Ecto neural progenitor cell (in vitro differentiated cells): ENCODE measurements around the gene TMEM123.
"Not testable (repeated sequence)": the region's sequence is repeated elsewhere in the genome, so short reads cannot be mapped to it uniquely, and the experiment has no call there.

ENCODE experiments used
- DNase-seq: peaks from one replicate; pipeline ENCODE4 v3.0.0-alpha.2; 2018; ENCODE audit warnings: low spot score

Gene TMEM123

DNA sequence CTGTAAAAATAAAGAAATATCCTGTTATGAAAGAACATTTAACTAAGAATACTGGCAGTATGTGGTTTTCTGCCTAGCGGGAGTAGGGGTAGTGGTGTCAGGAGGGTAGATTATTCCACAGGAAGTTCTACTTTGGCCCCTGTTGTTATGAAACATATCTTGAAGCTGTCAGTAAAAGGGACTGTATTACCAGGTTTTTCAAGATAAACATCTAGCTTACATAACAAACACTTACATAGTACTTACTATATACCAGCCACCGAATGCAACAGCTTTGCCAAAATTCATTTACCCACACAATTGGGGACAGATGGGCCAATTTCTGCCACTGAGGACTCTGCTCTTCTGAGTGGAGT is 3.7 kb downstream of the TMEM123 start:
- no peak for DNase-seq

DNA sequence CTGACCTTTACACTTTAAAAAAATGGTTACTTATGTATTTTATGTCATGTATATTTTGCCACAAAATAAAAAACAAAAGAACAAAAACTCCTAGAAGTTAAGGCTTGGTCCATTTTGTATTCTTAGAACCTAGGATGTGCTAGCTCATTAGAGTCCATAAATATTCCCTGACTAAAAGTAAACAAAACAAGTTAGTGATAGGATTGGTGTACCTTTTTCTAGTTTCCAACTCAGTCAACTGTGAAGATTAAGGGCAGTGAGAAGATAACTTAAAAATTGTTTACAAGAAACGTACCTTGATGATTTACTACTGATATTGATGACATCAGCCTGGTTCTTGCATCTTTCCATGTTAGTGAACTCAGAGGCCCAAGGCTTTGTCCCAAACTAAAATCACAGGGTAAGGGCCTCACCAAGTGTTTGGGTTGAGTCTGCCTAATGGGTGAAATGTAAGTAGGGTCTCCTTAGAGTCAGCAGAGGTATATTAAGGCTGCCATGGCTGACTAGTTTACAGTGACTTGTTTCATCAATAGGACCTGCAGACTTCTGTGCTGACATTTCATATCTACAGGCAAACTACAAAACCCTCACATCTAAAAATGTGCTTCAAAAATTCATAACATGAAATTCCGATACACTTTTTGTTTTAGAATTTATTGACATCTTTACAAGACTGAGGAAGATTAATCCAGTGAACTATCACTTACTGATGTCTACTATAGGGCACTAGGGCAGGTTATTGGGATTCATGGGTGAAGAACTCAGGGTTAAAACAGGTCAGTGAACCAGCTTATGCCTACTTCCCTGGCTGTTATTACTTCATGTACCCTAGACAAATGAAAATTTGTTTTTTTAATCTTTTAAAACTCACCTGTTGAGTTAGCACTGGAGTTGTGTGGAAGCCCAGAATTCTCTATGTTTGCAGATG is 4.4 kb downstream of the TMEM123 start:
- DNase-seq = no peak

DNA sequence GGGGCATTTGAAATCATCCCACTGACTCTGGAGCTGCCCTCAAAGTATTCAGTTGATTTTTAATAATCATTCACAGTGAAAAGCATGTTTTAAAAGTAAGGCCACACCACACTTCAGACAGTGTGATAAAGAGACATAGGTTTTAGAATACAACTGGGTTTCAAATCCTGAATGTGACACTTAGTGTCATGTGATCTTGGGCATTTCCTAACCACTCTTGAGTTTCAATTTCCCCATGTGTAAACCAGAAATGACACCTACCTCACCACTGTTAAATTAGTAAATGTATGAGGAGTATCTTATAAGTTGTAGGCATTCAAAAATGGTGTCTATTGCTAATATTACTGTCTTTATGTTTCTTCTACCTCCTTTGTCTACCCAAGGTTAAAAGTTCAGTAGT is 5.4 kb downstream of the TMEM123 start:
- DNase-seq = no peak

DNA sequence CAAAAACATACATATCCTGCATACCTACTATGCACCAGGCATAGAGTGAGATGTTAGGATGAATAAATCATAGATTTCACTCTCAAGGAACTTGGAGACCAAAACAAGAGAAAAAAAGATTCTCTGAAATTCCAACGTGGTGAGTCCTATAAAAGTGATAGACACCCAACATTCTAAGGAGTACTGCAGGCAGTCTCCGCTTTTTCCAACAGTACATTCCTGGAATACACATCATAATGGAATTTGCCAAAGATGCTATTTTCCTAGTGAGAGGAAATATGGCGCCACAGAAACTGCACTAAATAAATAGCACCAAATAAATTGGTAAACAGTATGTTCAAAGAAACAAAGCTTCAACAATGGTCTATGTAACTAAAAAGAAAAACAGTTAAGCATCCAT is 6.0 kb downstream of the TMEM123 start:
- no peak for DNase-seq

DNA sequence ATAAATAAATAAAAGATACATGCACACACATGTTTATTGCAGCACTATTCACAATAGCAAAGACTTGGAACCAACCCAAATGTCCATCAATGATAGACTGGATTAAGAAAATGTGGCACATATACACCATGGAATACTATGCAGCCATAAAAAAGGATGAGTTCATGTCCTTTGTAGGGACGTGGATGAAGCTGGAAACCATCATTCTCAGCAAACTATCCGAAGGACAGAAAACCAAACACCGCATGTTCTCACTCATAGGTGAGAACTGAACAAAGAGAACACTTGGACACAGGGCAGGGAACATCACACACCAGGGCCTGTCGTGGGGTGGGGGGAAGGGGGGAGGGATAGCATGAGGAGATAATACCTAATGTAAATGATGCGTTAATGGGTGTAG is 7.9 kb downstream of the TMEM123 start:
- DNase-seq = not testable (repeated sequence)

DNA sequence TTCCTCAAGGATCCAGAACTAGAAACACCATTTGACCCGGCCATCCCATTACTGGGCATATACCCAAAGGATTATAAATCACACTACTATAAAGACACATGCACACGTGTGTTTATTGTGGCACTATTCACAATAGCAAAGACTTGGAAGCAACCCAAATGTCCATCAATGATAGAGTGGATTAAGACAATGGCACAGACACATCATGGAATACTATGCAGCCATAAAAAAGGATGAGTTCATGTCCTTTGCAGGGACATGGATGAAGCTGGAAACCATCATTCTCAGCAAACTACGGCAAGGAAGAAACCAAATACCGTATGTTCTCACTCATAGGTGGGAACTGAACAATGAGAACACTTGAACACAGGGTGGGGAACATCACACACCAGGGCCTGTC is 8.4 kb downstream of the TMEM123 start:
- DNase-seq = not testable (repeated sequence)

DNA sequence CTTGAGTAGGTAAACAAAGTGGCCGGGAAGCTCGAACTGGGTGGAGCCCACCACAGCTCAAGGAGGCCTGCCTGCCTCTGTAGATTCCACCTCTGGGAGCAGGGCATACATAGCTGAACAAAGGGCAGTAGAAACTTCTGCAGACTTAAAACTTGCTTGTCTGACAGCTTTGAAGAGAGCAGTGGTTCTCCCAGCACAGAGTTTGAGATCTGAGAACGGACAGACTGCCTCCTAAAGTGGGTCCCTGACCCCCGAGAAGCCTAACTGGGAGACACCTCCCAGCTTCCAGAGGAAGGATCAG is 13.6 kb downstream of the TMEM123 start:
- DNase-seq = not testable (repeated sequence)

DNA sequence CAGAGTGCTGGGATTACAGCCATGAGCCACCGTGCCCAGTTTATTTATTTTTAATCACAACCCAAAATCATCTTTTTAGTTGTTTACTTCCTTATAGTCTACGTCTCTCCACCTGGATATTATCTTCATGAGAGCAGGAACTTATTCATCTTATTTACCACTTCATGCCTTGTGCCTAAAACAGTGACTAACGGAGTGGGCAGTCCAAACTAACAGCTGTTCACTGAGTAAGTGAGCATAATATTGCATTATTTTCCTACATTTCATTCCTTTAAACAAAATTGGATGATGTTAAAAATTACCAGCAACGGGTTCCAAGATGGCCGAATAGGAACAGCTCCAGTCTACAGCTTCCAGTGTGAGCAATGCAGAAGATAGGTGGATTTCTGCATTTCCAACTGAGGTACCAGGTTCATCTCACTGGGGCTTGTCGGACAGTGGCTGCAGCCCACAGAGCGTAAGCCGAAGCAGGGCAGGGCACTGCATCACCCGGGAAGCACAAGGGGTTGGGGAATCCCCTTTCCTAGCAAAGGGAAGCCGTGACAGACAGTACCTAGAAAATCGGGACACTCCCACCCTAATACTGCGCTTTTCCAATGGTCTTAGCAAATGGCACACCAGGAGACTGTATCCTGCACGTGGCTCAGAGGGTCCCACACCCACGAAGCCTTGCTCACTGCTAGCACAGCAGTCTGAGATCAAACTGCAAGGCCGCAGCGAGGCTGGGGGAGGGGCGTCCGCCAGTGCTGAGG is 14.1 kb downstream of the TMEM123 start:
- no peak for DNase-seq

DNA sequence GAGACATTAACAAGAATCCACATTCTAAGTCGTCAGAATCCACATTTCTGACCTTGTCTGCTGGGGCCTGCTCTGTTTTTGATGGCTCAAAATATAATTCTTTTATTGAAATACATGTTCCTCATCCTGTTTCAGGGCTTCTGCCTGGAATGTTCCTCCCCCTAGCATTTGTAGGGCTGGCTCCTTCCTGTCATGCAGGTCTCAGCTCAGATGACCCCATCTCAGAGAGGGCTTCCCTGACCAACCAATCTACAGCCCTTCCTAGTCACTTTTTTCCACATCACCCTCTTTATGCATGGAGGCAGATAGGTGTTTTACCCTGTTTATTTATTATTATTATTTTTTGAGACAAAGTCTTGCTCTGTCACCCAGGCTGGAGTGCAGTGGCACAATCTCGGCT is 14.8 kb downstream of the TMEM123 start:
- no peak for DNase-seq

DNA sequence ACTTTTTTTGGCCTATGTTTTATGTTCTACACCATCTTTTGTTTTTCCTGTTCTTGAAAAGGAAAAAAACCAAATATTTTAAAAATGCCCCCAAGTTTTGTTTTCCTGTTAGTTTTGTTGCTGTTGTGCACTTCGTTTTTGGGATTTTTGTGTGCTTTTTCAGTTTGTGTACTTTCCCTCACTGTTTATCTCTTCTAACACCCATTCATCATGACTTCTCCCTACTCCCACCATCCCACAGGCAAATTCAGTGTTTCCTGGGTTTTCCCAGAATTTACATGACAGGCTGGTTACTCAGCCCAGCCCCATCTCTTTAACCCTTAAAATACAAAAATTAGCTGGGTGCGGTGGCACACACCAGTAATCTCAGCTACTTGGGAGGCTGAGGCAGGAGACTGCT is 15.6 kb downstream of the TMEM123 start:
- no peak for DNase-seq

DNA sequence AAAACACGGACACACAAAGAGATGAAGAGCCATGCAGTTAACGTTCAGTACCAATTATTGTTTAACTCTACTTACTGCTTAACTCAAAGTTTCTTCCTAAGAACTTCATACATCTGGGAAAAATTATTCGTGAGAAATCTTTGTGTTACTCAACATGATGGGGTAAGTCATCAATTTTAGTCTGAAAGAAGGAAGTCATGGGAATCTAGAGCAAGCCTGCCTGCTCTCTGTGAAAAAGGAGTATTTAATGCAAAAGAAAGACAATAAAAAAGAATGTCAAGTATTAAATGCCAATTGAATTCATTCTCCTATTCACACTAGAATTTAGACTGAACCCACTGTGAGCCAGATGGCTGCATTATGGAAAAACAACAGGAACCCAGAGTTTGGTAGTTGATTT is 16.0 kb downstream of the TMEM123 start:
- DNase-seq = no peak

DNA sequence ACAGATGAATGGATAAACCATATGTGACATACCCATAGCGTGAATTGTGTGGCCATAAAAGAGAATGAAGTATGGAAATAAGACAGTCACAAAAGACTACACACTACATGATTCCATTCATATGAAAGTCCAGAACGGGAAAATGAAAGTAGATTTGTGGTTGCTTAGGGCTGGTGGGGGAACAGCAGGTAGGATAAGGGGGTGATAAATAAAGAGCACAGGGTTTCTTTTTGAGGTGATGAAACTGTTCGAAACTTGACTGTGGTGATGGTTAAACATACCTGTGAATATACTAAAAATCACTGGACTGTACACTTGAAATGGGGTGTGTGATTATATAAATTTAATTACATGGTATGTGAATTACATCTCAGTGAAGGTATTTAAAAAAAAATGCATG is 16.9 kb downstream of the TMEM123 start:
- no peak for DNase-seq

DNA sequence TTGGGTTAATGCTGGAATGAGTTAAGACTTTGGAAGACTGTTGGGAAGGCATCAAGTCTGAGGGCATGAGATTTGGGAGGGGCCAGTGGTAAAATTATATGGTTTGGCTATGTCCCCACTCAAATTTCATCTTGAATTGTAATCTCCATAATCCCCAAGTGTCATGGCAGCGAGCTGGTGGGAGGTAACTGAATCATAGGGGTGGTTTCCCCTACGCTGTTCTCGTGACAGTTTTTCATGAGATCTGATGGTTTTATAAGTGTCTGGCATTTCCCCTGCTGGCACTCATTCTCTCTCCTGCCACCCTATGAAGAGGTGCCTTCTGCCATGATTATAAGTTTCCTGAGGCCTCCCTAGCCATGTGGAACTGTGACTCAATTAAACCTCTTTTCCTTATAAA is 19.0 kb downstream of the TMEM123 start:
- not testable (repeated sequence) for DNase-seq

DNA sequence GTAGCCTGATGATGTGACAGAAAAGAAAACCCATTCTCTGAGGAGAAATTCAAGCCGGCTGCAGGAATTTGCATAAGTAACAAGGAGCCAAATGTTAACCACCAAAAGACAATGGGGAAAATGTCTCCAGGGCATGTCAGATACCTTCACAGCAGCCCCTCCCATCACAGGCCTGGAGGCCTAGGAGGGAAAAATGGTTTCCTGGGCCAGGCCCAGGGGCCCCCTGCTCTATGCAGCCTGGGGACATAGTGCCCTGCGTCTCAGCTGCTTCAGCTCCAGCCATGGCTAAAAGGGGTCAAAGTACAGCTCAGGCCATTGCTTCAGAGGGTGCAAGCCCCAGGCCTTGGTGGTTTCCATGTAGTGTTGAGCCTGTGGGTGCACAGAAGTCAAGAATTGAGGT is 20.0 kb downstream of the TMEM123 start:
- not testable (repeated sequence) for DNase-seq

DNA sequence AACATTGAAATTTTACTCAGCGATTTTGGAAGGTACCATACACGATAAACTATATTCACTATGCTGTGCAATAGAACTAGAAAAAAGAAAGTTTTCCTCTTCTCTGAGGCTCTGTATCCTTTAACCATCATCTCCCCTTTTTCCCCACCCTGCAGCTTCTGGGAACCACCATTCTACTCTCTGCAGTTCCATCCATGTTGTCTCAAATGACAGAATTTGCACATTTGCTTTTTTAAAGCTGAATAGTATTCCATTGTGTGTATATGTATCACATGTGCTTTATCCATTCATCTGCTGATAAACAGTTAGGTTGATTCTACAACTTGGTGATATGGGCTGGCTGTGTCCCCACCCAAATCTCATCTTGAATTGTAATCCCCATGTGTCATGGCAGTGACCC is 21.2 kb downstream of the TMEM123 start:
- no peak for DNase-seq

DNA sequence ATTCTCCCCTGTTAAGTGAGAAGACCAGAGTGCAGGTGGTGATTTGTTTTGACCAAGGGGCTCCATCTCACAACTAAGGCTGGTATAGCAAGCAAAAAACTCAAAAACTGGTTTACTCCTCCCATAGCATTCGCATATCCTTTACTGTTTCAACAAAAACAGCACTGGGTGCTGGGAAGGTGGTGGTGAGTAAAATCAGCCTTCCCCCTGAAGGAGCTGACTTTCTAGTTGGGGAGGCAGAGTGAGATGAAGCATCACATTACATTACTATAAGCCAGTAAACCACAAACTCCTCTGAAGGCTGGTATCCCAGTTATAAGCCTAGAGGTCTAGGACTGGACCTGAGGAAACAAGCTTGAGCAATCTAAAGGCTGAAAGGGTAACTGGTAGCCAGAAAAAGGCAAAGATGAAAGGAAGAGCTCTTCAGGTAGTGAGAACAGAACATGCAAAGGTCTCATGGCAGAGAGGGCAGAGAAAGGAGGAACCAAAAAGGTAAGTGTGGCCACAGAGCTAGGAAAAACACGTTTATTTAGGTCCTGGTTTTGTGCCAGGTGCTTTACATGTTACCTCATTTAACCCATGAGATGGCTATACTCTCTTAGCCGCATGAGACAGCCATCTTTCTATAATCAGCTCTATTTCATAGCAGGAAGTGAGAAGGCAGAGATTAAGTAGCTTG is 22.3 kb downstream of the TMEM123 start:
- no peak for DNase-seq

DNA sequence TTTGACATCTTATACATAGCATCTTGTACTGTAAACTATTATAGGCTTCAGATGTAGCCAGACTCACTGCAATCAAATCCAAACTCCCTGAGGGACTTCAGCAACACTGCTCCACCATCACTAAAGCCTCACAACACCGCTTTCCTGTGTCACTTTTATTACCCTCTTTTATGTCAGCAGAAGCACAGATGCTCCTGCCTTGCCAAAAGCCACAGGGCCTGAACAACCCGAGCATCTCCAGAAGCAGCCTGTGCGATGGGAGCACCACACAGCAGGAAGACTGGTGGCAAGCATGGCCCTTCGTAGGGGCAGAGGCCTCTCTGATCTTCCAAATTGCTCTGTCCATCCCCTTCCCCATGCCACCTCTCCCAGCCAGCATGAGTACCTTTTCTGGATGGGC is 22.9 kb downstream of the TMEM123 start:
- no peak for DNase-seq

DNA sequence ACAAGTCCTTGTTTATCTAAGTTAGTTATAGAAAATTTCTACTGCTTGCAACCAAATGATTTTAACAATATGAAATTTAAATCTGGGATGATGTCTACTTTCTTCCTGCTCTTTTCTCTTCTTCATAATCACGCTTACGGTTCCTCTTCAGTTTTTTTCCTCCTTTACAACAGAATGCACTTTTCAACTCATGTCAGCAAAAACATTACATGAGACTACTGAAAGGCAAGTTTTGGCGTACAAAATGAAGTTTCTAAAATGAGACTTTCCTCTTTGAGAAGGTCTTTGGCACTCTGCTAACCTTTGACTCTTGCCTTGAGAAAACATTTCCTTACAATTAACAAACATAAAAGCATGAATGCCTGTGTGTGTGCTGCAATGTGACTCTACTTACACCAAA is 23.3 kb downstream of the TMEM123 start:
- DNase-seq = no peak

DNA sequence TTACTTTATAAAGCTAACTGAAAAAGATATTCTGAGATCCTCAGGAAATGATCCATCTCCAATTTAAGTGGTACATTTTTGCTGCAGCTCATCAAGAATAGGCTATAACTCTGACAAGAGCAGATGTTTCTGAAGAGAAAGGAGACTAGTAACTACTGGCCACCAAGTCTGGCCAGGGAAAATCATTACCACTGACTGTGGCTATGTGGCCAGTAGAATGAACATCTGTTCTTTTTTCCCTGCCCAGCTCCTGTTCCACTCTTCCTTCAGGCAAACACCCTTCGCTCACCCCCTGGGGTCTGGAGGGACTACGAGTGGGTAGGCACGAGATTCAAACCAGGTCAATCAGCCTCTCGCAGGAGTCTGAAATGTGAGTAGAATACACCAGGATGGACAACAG is 23.9 kb downstream of the TMEM123 start:
- no peak for DNase-seq

DNA sequence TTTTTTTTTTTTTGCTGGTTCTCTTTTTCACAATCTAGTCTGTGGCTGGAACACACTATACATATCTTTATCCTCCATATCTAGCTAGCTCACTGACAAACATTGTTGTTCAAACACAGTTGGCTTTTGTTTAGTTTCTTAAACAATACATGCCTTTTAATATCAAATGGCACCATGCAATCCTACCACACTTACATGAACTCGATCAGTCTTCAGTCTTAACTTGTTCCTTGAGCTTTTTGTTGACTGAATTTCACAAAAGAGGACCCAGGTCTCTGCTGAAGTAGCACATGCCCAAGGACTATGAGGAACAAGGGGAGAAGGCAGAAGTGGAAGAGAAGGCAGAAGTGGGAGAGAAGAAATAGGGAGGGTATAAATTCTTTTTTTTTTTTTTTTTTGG is 25.5 kb downstream of the TMEM123 start:
- no peak for DNase-seq

DNA sequence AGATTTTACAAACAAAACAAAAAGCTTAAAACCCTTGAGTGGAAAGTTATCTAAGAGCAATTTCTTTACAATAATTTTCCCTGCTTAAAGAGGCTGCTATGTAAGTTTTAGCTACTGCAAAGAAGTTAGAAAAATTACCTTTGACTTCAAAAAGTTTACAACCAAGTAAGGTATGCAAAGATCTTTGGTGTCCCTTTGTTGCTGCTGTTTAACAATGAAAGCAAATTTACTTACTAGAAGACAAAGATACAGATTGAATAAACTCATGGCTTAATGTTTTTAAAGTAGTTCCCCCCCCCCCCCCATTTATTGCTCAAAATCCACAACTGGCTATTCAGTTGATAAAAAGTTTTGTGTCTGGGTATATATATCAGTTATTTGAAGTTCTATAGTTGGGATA is 26.0 kb downstream of the TMEM123 start:
- DNase-seq = no peak

DNA sequence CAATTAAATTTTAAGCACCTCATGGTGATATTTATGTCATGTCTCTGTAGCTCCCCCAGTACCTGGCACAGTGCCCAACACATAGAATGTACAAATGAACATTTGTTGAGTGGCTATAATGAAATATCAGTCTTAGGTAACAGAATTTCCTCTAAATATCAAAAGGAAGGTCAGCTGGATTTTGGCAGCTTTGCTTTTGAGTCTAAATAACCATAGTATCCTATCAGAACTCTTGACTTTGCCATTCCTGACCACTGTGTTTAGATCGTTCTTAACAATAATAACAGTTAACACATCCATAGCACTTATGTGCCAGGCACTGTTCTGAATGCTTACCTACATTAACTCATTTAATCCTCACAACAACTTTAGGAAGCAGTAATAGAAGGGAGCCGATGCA is 26.6 kb downstream of the TMEM123 start:
- DNase-seq = no peak

DNA sequence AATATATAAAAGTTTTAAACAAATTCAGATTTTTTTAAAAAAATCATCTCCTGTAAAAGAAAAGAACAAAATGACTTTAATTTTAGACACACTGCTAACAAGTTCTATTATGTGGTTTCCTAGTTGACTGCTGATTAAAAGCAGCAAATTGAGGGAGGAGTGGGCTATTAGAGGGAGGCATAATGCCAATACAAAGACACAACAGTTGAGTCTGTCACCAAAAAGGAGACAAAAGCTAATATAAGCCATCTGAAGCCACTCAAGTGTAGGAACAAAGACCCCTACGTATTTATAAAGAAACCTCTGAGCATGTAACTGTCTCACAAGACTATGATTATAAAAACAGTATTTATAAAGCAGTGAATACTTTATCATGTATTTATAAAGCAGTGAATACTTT is 28.6 kb downstream of the TMEM123 start:
- DNase-seq = no peak
